Stomach (tissue), 19 donors: ENCODE data around the gene CTRL. TPM values are rescaled to one million over a fixed set of nuclear protein-coding genes. Genes with fewer than 3 reads are reported as not detected.

ENCODE experiments used
- DNase-seq, 2 donors: peaks; one replicate each; pipeline versions ENCODE4 v3.0.0 to v3.0.0-alpha.2; 2013 to 2019
- H3K27ac ChIP-seq, 5 donors: fragments of 200-600 bp in 4 of 5; sonication (generic) in 4 of 5; one replicate each; pipeline ENCODE4 v1.5.1; 2013 to 2019; ENCODE audit warnings: mild to moderate bottlenecking in 1 of 5, moderate library complexity in 1 of 5
- H3K27me3 ChIP-seq, 3 donors: fragments of 200-600 bp; sonication (generic); one replicate each; pipeline ENCODE4 v1.5.1; 2017 to 2019; ENCODE audit warnings: mixed run types in 1 of 3
- H3K36me3 ChIP-seq, 4 donors: fragments of 200-600 bp; sonication (generic); 1 replicate in 3 of 4; 2 replicates in 1 of 4; pipeline ENCODE4 v1.5.1; 2016 to 2019
- H3K4me1 ChIP-seq, 4 donors: fragments of 200-600 bp; sonication (generic); one replicate each; pipeline ENCODE4 v1.5.1; 2016 to 2019
- H3K4me3 ChIP-seq, 4 donors: fragments of 200-600 bp; sonication (generic) in 3 of 4; one replicate each; pipeline ENCODE4 v1.5.1; 2016 to 2019; ENCODE audit warnings: mild to moderate bottlenecking in 1 of 4
- H3K9me3 ChIP-seq, 4 donors: fragments of 200-600 bp; sonication (generic); one replicate each; pipeline ENCODE4 v1.5.1; 2016 to 2019
- EP300 ChIP-seq: sonication (generic); formaldehyde crosslinking; IDR thresholded peaks from one replicate; pipeline ENCODE4 v1.6.1; 2017; ENCODE audit warnings: antibody characterized with exemption
- POLR2A ChIP-seq, 4 donors: fragments of 450-650 bp; IDR thresholded peaks; one replicate each; pipeline ENCODE4 v1.6.1; 2016; ENCODE audit warnings: antibody characterized with exemption in 4 of 4, control low read depth in 2 of 4, mild to moderate bottlenecking in 1 of 4, moderate library complexity in 1 of 4
- POLR2AphosphoS5 ChIP-seq, 3 donors: sonication (generic); formaldehyde crosslinking; IDR thresholded peaks; one replicate each; pipeline ENCODE4 v1.6.1; 2016; ENCODE audit warnings: antibody characterized with exemption in 3 of 3
- WGBS, 5 donors: extraction: QIAGEN DNeasy Blood & Tissue Kit in 3 of 5; methylation state at CpG; one replicate each; pipeline versions ENCODE4 v1.1.5 to v1.1.7; 2013 to 2018; 5-methylcytosine and 5-hydroxymethylcytosine counted together
- intact Hi-C: fragments of 100-400 bp; cut with DNase I; formaldehyde crosslinking; loops from one replicate; pipeline ENCODE4 v1.15.1; 2023; ENCODE audit warnings: low total_unique reads
- long read RNA-seq, 10 donors: transcript quantifications; one replicate each; lab custom pipeline, GENCODE V29; 2026
- polyA plus RNA-seq, 3 donors: library from polyadenylated mRNA; stranded (reverse); fragments of 200-250 nt; gene quantifications; one replicate each; pipeline ENCODE4 v1.2.3, GENCODE V29; 2013
- total RNA-seq, 5 donors: library from RNA; depleted of rRNA; stranded (reverse); fragments of >200 nt; gene quantifications; one replicate each; pipeline versions ENCODE4 v1.1.0 to v1.2.3, GENCODE V29; 2014 to 2016
- TF ChIP-seq, protein P1 (sequence below), 7 experiments: fragments of 450-650 bp in 4 of 7; fragments of 200-600 bp in 3 of 7; sonication (generic) in 3 of 7; IDR thresholded peaks; one replicate each; pipeline ENCODE4 v1.5.1; 2016 to 2019; ENCODE audit warnings: antibody characterized with exemption in 7 of 7, control low read depth in 2 of 7, mild to moderate bottlenecking in 1 of 7
- donor health status: healthy with polysubstance abuse.
- donor health status: Bipolar disorder and iron deficiency.
- donor health status: healthy.

CTRL gene
- 10 to 100 TPM in 1 of 5 donors, 1 to 10 TPM in 2, under 1 TPM in 1, not detected in 1; 0.37 to 11.0 (median 4.0) TPM for total RNA-seq
- polyA plus RNA-seq: 1 to 10 TPM in 2 of 3 donors, under 1 TPM in 1; 0.62 to 2.1 (median 1.3) TPM
- long read RNA-seq, donor 1: 0 reads
- long read RNA-seq, donor 2: 0 reads
- long read RNA-seq, donor 3: 0 reads
- long read RNA-seq, donor 4: 0 reads
- long read RNA-seq, donor 5: 0 reads
- long read RNA-seq, donor 6, partial matches to known transcripts: 6 of 8 reads
- long read RNA-seq, donor 6, other reads (novel, unspliced or antisense): 0 of 8 reads
- long read RNA-seq, donor 7: 0 reads
- long read RNA-seq, donor 8, partial matches to known transcripts: 0 of 1 reads
- long read RNA-seq, donor 8, other reads (novel, unspliced or antisense): 0 of 1 reads
- long read RNA-seq, donor 9: 0 reads
- long read RNA-seq, donor 10, partial matches to known transcripts: 0 of 1 reads
- long read RNA-seq, donor 10, other reads (novel, unspliced or antisense): 0 of 1 reads

DNA sequence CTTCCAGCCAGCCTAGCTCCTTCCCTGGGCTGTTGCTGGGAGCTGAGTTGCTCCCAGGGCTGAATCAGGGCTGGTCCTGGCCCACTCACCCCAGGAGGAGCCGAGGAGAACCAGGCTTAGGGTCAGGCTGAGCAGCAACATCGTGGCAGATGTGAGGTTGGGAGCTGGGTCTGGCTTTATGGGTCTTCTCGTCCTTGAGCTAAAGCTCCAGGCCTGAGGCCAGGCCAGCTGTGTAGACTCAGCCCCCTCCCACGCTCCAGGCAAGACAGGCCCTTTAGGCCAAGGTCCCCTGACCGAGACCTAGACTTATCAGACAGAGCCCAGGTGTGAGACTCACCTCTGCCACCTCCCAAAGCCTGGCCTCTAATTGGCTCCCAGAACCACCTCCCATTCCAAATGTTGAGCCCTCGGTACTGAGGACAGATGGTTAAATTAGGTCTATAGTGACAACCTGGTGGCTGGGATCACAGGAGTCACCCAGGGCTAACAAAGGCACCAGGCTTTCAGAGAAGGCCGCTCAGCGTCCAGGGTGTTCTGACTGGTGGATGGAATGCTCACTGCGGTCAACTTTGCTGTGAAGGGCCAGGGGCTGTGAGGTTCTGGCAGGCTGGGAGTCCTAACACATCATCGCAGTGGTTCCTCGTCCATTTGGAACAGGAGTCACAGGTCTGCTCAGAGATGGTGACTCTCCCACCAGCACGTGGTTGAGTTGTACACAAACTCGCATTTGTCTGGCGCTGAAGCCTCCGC lies at the start of gene CTRL:
Gene CTRL, minus strand, starts transcription at position 151 of the 750 bp plus-strand sequence. Its CDS starts 10 bp downstream, at position 141.
- intact Hi-C loops: loop anchor here (10.0 kb wide), 1 partner anchor 107 kb away; no protein-coding TSS in a partner anchor
- no peaks in the 10 kb centered on the region for H3K9me3 ChIP-seq
- WGBS, 5 donors: 69 to 85% (median 76%) methylated on average over 12 to 15 of the region's 15 CpGs
- H3K4me1 ChIP-seq: peaks cover 16 to 24% (median 19%) of the 10 kb centered on the region in 4 donors
- H3K27ac ChIP-seq: no peak within 1 kb of the TSS
- peaks cover 15 to 79% (median 68%) of the 10 kb centered on the region in 4 donors for H3K36me3 ChIP-seq
- TF ChIP-seq EP300 (no peak), POLR2A (IDR thresholded peaks at IDR 0.05) (no peak), POLR2AphosphoS5 (IDR thresholded peaks at IDR 0.05) (no peak)
- TF ChIP-seq, protein P1, sequence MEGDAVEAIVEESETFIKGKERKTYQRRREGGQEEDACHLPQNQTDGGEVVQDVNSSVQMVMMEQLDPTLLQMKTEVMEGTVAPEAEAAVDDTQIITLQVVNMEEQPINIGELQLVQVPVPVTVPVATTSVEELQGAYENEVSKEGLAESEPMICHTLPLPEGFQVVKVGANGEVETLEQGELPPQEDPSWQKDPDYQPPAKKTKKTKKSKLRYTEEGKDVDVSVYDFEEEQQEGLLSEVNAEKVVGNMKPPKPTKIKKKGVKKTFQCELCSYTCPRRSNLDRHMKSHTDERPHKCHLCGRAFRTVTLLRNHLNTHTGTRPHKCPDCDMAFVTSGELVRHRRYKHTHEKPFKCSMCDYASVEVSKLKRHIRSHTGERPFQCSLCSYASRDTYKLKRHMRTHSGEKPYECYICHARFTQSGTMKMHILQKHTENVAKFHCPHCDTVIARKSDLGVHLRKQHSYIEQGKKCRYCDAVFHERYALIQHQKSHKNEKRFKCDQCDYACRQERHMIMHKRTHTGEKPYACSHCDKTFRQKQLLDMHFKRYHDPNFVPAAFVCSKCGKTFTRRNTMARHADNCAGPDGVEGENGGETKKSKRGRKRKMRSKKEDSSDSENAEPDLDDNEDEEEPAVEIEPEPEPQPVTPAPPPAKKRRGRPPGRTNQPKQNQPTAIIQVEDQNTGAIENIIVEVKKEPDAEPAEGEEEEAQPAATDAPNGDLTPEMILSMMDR (IDR thresholded peaks at IDR 0.05): no peak
- no peaks in the 10 kb centered on the region for H3K27me3 ChIP-seq
- no peak within 1 kb of the TSS for H3K4me3 ChIP-seq
- no peak for DNase-seq

DNA sequence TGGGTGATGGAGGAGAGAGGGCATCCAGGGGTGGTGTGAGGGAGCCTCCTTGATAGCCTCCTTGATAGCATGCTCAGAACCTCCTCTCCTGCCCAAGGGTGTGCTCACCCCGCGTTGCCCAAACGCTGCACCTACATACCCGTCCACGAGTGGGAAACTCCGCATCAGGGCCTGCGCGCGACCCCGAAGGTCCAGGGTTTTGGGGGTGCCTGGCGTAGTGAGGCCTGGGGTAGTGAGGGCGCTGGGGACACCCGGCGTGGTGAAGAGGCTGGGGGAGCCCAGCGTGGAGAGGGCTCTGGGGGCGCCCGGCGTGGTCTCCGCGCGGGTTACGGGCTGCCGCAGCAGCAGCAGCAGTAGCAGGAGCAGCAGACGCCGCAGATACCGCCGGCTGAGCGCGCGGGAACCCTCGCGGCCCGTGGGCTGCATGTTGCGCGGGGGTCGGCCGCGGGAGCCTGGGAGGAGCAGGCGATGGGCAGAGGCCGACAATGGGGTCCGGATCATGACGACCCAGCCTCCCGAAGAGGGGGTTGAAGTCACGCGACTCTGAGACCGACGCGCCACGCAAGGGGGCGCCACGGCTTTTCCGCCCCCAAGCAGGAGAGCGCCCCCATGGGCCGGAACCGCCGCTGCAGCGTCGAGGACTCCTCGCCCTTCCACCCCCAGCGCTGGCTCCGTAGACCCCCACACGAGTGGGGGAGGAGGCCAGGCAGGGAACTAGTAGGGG lies 48.5 kb upstream of the CTRL start, which contains the start of gene DPEP3:
Gene DPEP3, minus strand, starts transcription at position 545 of the 724 bp plus-strand sequence. Its CDS starts 119 bp downstream, at position 426.
- H3K4me3 ChIP-seq: no peak within 1 kb of the TSS
- TF ChIP-seq POLR2A (IDR thresholded peaks at IDR 0.05) (no peak), EP300 (no peak), POLR2AphosphoS5 (IDR thresholded peaks at IDR 0.05) (no peak)
- TF ChIP-seq, protein P1 (IDR thresholded peaks at IDR 0.05): peak in 2 of 7 experiments; percentile 7
- intact Hi-C loops: no loop called here
- peaks cover 0 to 14% (median 3%) of the 10 kb centered on the region in 4 donors for H3K4me1 ChIP-seq
- no peak for DNase-seq
- H3K36me3 ChIP-seq: no peaks in the 10 kb centered on the region
- WGBS, 5 donors: 0 to 68% (median 61%) methylated on average over 1 to 62 of the region's 62 CpGs
- no peak within 1 kb of the TSS for H3K27ac ChIP-seq
- peaks cover 0 to 14% (median 7%) of the 10 kb centered on the region in 3 donors for H3K27me3 ChIP-seq
- H3K9me3 ChIP-seq: no peaks in the 10 kb centered on the region

DNA sequence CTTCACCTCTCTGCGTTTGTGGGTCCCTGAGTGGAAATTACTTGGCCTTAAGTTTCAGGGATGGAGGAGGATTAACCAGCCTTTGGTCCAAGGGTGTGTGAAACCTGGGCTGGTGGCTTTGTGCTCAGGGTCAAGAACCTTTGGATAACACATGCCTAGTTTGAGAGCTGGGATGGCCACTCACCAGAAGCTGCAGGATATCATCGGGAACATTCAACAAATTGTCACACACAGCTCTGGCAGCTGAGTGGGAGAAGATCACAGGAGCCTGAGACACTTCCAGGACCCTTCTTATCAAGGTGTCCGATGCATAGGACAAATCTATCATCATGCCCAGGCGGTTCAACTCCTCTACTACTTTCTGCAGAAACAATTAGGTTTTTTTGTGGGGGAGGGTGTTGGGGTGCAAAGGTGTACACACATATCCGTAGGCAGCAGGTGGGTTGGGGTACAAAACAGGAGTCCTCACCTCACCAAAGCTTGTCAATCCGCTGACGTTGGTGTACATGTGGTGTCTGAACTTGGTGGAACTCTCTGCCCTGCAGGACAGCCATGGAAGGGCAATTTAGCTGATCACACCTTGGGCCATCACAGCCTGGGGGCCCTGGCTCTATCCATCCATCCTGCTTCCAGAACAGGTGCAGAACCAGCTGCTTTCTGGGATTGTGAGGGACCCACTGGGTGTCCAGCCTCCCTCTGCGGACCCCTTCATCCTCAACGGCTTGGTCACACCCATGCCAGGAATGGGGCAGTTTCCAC lies 46.0 kb upstream of the CTRL start:
- no peaks in the 10 kb centered on the region for H3K9me3 ChIP-seq
- no peak for DNase-seq
- no peak overlapping the region for H3K27ac ChIP-seq
- intact Hi-C loops: no loop called here
- H3K4me3 ChIP-seq: no peak overlapping the region
- no peak for TF ChIP-seq POLR2AphosphoS5 (IDR thresholded peaks at IDR 0.05)
- TF ChIP-seq POLR2A (IDR thresholded peaks at IDR 0.05): no peak
- TF ChIP-seq EP300: no peak
- TF ChIP-seq, protein P1 (IDR thresholded peaks at IDR 0.05): no peak
- peaks cover 0 to 14% (median 7%) of the 10 kb centered on the region in 3 donors for H3K27me3 ChIP-seq
- H3K4me1 ChIP-seq: no peaks in the 10 kb centered on the region
- WGBS, 5 donors: 75 to 85% (median 81%) methylated on average over 9 of the region's 9 CpGs
- no peaks in the 10 kb centered on the region for H3K36me3 ChIP-seq
